ENCODE measurements around the gene EVC2.

Gene EVC2

GRCh38 chr4:5566991-5567390, 141.4 kb downstream of the EVC2 start:
- DNase-seq (ENCODE audit: low read depth): no peak

GRCh38 chr4:5566526-5566925, 141.8 kb downstream of the EVC2 start:
- DNase-seq (ENCODE audit: low read depth): no peak

- no peak for DNase-seq (ENCODE audit: low read depth)
Measured at GRCh38 chr4:5563856-5564255, 144.5 kb downstream of the EVC2 start.

- DNase-seq (ENCODE audit: low read depth): no peak
Measured at GRCh38 chr4:5562476-5562875, 145.9 kb downstream of the EVC2 start.

GRCh38 chr4:5561286-5561685, 147.1 kb downstream of the EVC2 start:
- DNase-seq (ENCODE audit: low read depth): no peak

GRCh38 chr4:5558502-5558901, 149.9 kb downstream of the EVC2 start:
- DNase-seq (ENCODE audit: low read depth): no peak

GRCh38 chr4:5554376-5554775, 154.0 kb downstream of the EVC2 start:
- DNase-seq (ENCODE audit: low read depth): no peak

- no peak for DNase-seq (ENCODE audit: low read depth)
Measured at GRCh38 chr4:5553801-5554200, 154.6 kb downstream of the EVC2 start.

- no peak for DNase-seq (ENCODE audit: low read depth)
Measured at GRCh38 chr4:5552451-5552850, 155.9 kb downstream of the EVC2 start.

- no peak for DNase-seq (ENCODE audit: low read depth)
Measured at GRCh38 chr4:5547651-5548249, 160.6 kb downstream of the EVC2 start.

- DNase-seq (ENCODE audit: low read depth): no peak
Measured at GRCh38 chr4:5545271-5545670, 163.1 kb downstream of the EVC2 start.

GRCh38 chr4:5544762-5545161, 163.6 kb downstream of the EVC2 start:
- DNase-seq (ENCODE audit: low read depth): no peak

- no peak for DNase-seq (ENCODE audit: low read depth)
Measured at GRCh38 chr4:5543681-5544080, 164.7 kb downstream of the EVC2 start.

- no peak for DNase-seq (ENCODE audit: low read depth)
Measured at GRCh38 chr4:5541169-5541568, 167.2 kb downstream of the EVC2 start.

- no peak for DNase-seq (ENCODE audit: low read depth)
Measured at GRCh38 chr4:5539584-5539983, 168.8 kb downstream of the EVC2 start.

- no peak for DNase-seq (ENCODE audit: low read depth)
Measured at GRCh38 chr4:5532100-5532499, 176.3 kb downstream of the EVC2 start.

- DNase-seq (ENCODE audit: low read depth): no peak
Measured at GRCh38 chr4:5528031-5528436, 180.3 kb downstream of the EVC2 start.

GRCh38 chr4:5527211-5527610, 181.1 kb downstream of the EVC2 start:
- no peak for DNase-seq (ENCODE audit: low read depth)

GRCh38 chr4:5526080-5526846, 182.1 kb downstream of the EVC2 start:
- no peak for DNase-seq (ENCODE audit: low read depth)

- no peak for DNase-seq (ENCODE audit: low read depth)
Measured at GRCh38 chr4:5524446-5525299, 183.7 kb downstream of the EVC2 start.

- DNase-seq (ENCODE audit: low read depth): no peak
Measured at GRCh38 chr4:5517372-5517771, 191.0 kb downstream of the EVC2 start.

- DNase-seq (ENCODE audit: low read depth): no peak
Measured at GRCh38 chr4:5515646-5516045, 192.7 kb downstream of the EVC2 start.

Measured in activated gamma-delta T cell treated with anti-CD3 and anti-CD28 coated beads, Interleukin-2, amount 50 U/mL, for 16 hours (primary cell).